HepG2 (cell line): ENCODE results near the gene IGSF21. TPM values are rescaled to one million over a fixed set of nuclear protein-coding genes. Genes with fewer than 3 reads are reported as not detected.

Experiments
- ATAC-seq: fragments of 200-7000 bp; cut with Tn5 transposase; 3 replicates; pipeline ENCODE4 v1.9.1; 2020; ENCODE audit warnings: mild to moderate bottlenecking, moderate library complexity
- BruUV-seq: library from RNA; stranded (reverse); fragments of 400-500 nt; replicated peaks from 2 replicates; lab custom pipeline; 2021; lab: Mats Ljungman, UMichigan
- CTCF ChIA-PET: fragments of 300-600 bp; formaldehyde crosslinking; extraction: SDS; loops from one replicate; lab custom pipeline; 2021; ENCODE audit warnings: low total read pairs, inconsistent platforms, low intra/inter-chr PET ratio; lab: Yijun Ruan, JAX
- POLR2A ChIA-PET: fragments of 350-600 bp; sonication (Branson Sonifier 250); formaldehyde crosslinking; loops from one replicate; lab custom pipeline; 2020; ENCODE audit warnings: antibody characterized with exemption, inconsistent platforms; lab: Yijun Ruan, JAX
- DNase-seq: peaks from one replicate; pipeline ENCODE4 v3.0.0-alpha.2; 2015; ENCODE audit warnings: low spot score
- FAIRE-seq: peaks from 3 replicates; lab custom pipeline; 2011; peaks lifted over from hg19 to GRCh38; lab: Jason Lieb, UNC
- H2AFZ ChIP-seq: one replicate; pipeline ENCODE4 v1.6.1; 2011; ENCODE audit warnings: low read length, inconsistent platforms
- H3K27ac ChIP-seq: fragments of 300-600 bp; 3 replicates; pipeline ENCODE4 v1.8.0; 2011; ENCODE audit warnings: mixed run types, mild to moderate bottlenecking, mixed read lengths, low read length, inconsistent platforms; ENCODE audit not compliant: insufficient read depth; ENCODE audit errors: extremely low read length
- H3K27me3 ChIP-seq, 2 experiments: fragments of 200-600 bp in 1 of 2; 2 replicates in 1 of 2; 3 replicates in 1 of 2; pipeline versions ENCODE4 v1.6.0 to v1.8.0; 2011; ENCODE audit warnings: low read length in 2 of 2, mild to moderate bottlenecking in 2 of 2, moderate library complexity in 2 of 2, inconsistent platforms in 1 of 2; ENCODE audit not compliant: insufficient read depth in 2 of 2, control insufficient read depth in 1 of 2
- H3K36me3 ChIP-seq, 2 experiments: fragments of 200-600 bp in 1 of 2; replicated peaks in 1 of 2; 2 replicates in 1 of 2; 3 replicates in 1 of 2; pipeline versions ENCODE4 v1.5.1 to v1.8.0; 2011; ENCODE audit warnings: low read length in 2 of 2, inconsistent platforms in 1 of 2; ENCODE audit not compliant: insufficient read depth in 2 of 2, control insufficient read depth in 1 of 2
- H3K4me1 ChIP-seq: 2 replicates; pipeline ENCODE4 v1.5.1; 2012; ENCODE audit warnings: low read length, inconsistent platforms; ENCODE audit not compliant: insufficient read depth
- H3K4me2 ChIP-seq: 2 replicates; pipeline ENCODE4 v1.6.0; 2011; ENCODE audit warnings: low read depth, low read length, inconsistent platforms
- H3K4me3 ChIP-seq, 3 experiments: fragments of 200-600 bp in 1 of 3; sonication (generic), shearing (Covaris generic) in 1 of 3; replicated peaks in 1 of 3; 2 replicates each; pipeline ENCODE4 v1.5.1; 2011 to 2016; ENCODE audit warnings: low read length in 3 of 3, inconsistent platforms in 2 of 3, low read depth in 2 of 3, mild to moderate bottlenecking in 2 of 3, control low read depth in 1 of 3, mixed read lengths in 1 of 3; ENCODE audit not compliant: insufficient read depth in 1 of 3
- H3K79me2 ChIP-seq: one replicate; pipeline ENCODE4 v1.6.1; 2011; ENCODE audit warnings: low read length, inconsistent platforms; ENCODE audit not compliant: insufficient read depth
- H3K9ac ChIP-seq: 2 replicates; pipeline ENCODE4 v1.6.0; 2011; ENCODE audit warnings: mild to moderate bottlenecking, low read depth, low read length, inconsistent platforms; ENCODE audit not compliant: insufficient read depth
- H3K9me3 ChIP-seq: 2 replicates; pipeline ENCODE4 v1.5.1; 2012; ENCODE audit warnings: mild to moderate bottlenecking, low read length
- H4K20me1 ChIP-seq: 2 replicates; pipeline ENCODE4 v1.6.0; 2011; ENCODE audit warnings: inconsistent platforms, mild to moderate bottlenecking, low read length, moderate library complexity; ENCODE audit not compliant: insufficient read depth
- DRAP1 ChIP-seq: IDR thresholded peaks from 2 replicates; pipeline ENCODE4 v1.6.1; 2016; ENCODE audit warnings: missing genetic modification reagents, missing compliant biosample characterization
- HMGA1 ChIP-seq: sonication (generic); formaldehyde crosslinking; conservative IDR thresholded peaks from 2 replicates; pipeline ENCODE4 v1.4.0; 2020; ENCODE audit warnings: missing genetic modification reagents
- MYNN ChIP-seq: sonication (generic); formaldehyde crosslinking; IDR thresholded peaks from 2 replicates; pipeline ENCODE4 v1.4.0; 2020; ENCODE audit warnings: mild to moderate bottlenecking, low read depth, missing genetic modification reagents
- NRL ChIP-seq: sonication (generic); formaldehyde crosslinking; IDR thresholded peaks from 2 replicates; pipeline ENCODE4 v1.5.0; 2020; ENCODE audit warnings: missing genetic modification reagents, mild to moderate bottlenecking, moderate library complexity, borderline replicate concordance
- PHB2 ChIP-seq: fragments of 450-650 bp; IDR thresholded peaks from 2 replicates; pipeline ENCODE4 v1.6.1; 2018; ENCODE audit not compliant: partially characterized antibody
- PLSCR1 ChIP-seq: sonication (generic); formaldehyde crosslinking; IDR thresholded peaks from 2 replicates; pipeline ENCODE4 v1.5.0; 2020; ENCODE audit warnings: missing genetic modification reagents, mild to moderate bottlenecking, borderline replicate concordance
- RFX3 ChIP-seq: IDR thresholded peaks from 2 replicates; pipeline ENCODE4 v1.6.1; 2016; ENCODE audit warnings: missing biosample characterization, missing genetic modification reagents
- SPEN ChIP-seq: sonication (generic); formaldehyde crosslinking; IDR thresholded peaks from 2 replicates; pipeline ENCODE4 v1.5.1; 2020; ENCODE audit warnings: low read depth, mild to moderate bottlenecking, missing genetic modification reagents
- TBX2 ChIP-seq: sonication (generic); formaldehyde crosslinking; IDR thresholded peaks from 2 replicates; pipeline ENCODE4 v1.5.0; 2020; ENCODE audit warnings: missing genetic modification reagents, mild to moderate bottlenecking, borderline replicate concordance
- THAP11 ChIP-seq: IDR thresholded peaks from 2 replicates; pipeline ENCODE4 v1.6.1; 2016; ENCODE audit warnings: missing biosample characterization, missing genetic modification reagents
- TOE1 ChIP-seq: sonication (generic); formaldehyde crosslinking; IDR thresholded peaks from 2 replicates; pipeline ENCODE4 v1.4.0; 2020; ENCODE audit warnings: mild to moderate bottlenecking, missing genetic modification reagents
- ZNF292 ChIP-seq: sonication (generic); formaldehyde crosslinking; IDR thresholded peaks from 2 replicates; pipeline ENCODE4 v1.8.1; 2022; ENCODE audit warnings: mild to moderate bottlenecking, low read depth, missing genetic modification reagents, borderline replicate concordance
- ZNF343 ChIP-seq: sonication (generic); formaldehyde crosslinking; IDR thresholded peaks from 2 replicates; pipeline ENCODE4 v1.4.0; 2020; ENCODE audit warnings: mild to moderate bottlenecking, missing genetic modification reagents
- ZNF570 ChIP-seq: sonication (generic); formaldehyde crosslinking; IDR thresholded peaks from 2 replicates; pipeline ENCODE4 v1.4.0; 2020; ENCODE audit warnings: mild to moderate bottlenecking, missing genetic modification reagents, borderline replicate concordance
- ZNF691 ChIP-seq: sonication (generic); formaldehyde crosslinking; IDR thresholded peaks from 2 replicates; pipeline ENCODE4 v1.4.0; 2020; ENCODE audit warnings: missing genetic modification reagents, low read depth, mild to moderate bottlenecking, borderline replicate concordance
- ZNF775 ChIP-seq: sonication (generic); formaldehyde crosslinking; IDR thresholded peaks from 2 replicates; pipeline ENCODE4 v1.4.0; 2020; ENCODE audit warnings: missing genetic modification reagents, mild to moderate bottlenecking, moderate library complexity, borderline replicate concordance
- WGBS: methylation state at CpG from one replicate; pipeline ENCODE4 v1.1.6; 2017; ENCODE audit warnings: low lambda C conversion rate; 5-methylcytosine and 5-hydroxymethylcytosine counted together
- in situ Hi-C: cut with HindIII; loops from 2 replicates; pipeline ENCODE4 v1.10.0; 2017; ENCODE audit warnings: low pct_unique_long_range_greater_than_20kb; ENCODE audit not compliant: extremely low pct_ligation_motif_present
- intact Hi-C: fragments of 100-400 bp; cut with micrococcal nuclease; formaldehyde crosslinking; loops from one replicate; pipeline ENCODE4 v1.10.0; 2022; ENCODE audit not compliant: unreplicated experiment
- polyA plus RNA-seq, 8 experiments: library from polyadenylated mRNA; depleted of rRNA in 3 of 8; stranded (reverse) in 7 of 8; unstranded in 1 of 8; fragments of >200 nt; fragmentation: Illumina TruSeq in 4 of 8; extraction: Trizol in 4 of 8; gene quantifications; 2 replicates each; pipeline versions ENCODE4 v1.2.1 to v1.2.3, GENCODE V29; 2011 to 2016; ENCODE audit warnings: low read depth in 4 of 8, missing spikeins in 1 of 8, mixed read lengths in 1 of 8; ENCODE audit not compliant: insufficient read depth in 1 of 8
- total RNA-seq, 5 experiments: library from RNA; depleted of rRNA; stranded (reverse); fragments of >200 nt; fragmentation: Illumina TruSeq; extraction: Trizol; gene quantifications; 2 replicates each; pipeline ENCODE4 v1.2.3, GENCODE V29; 2016; ENCODE audit warnings: low read depth in 1 of 5
- TF ChIP-seq, protein P1 (sequence below): sonication (generic); formaldehyde crosslinking; IDR thresholded peaks from 2 replicates; pipeline ENCODE4 v1.5.0; 2020; ENCODE audit warnings: mild to moderate bottlenecking, low read depth, missing genetic modification reagents, borderline replicate concordance
- TF ChIP-seq, protein P2 (sequence below): sonication (generic); formaldehyde crosslinking; IDR thresholded peaks from 2 replicates; pipeline ENCODE4 v1.4.0; 2020; ENCODE audit warnings: mild to moderate bottlenecking, low read depth, missing genetic modification reagents

Gene IGSF21
- total and polyA plus RNA-seq, 2 of the 13 experiments (the other 11 are each of a cell fraction or from before 2014, with no cell fraction given), result not detected

GRCh38 chr1:18204575-18204974, 97.0 kb downstream of the IGSF21 start:
- no peaks in the 10 kb centered on the region for H3K9me3 ChIP-seq
- no peaks in the 10 kb centered on the region for H3K4me1 ChIP-seq
- in situ Hi-C loops, result no loop called here
- H3K27ac ChIP-seq, result no peak overlapping the region
- ChIA-PET CTCF (no interaction called here), POLR2A (no interaction called here)
- H3K27me3 ChIP-seq, result peaks cover 0 to 20% of the 10 kb centered on the region in 2 experiments; a peak in 3 of 5 replicates
- no peak for ATAC-seq
- H2AFZ ChIP-seq, result no peak overlapping the region
- no peak overlapping the region for H3K4me2 ChIP-seq
- TF ChIP-seq SPEN (CRISPR knock-in tag) (no peak), PLSCR1 (CRISPR knock-in tag) (no peak), ZNF775 (CRISPR knock-in tag) (no peak), ZNF570 (CRISPR knock-in tag) (no peak), MYNN (CRISPR knock-in tag) (no peak), DRAP1 (no peak), ZNF691 (no peak), TOE1 (CRISPR knock-in tag) (no peak), HMGA1 (CRISPR knock-in tag) (no peak), ZNF292 (no peak), PHB2 (no peak), TBX2 (CRISPR knock-in tag) (no peak), NRL (CRISPR knock-in tag) (no peak), THAP11 (CRISPR knock-in tag) (no peak), RFX3 (no peak), ZNF343 (no peak)
- TF ChIP-seq, protein P1, sequence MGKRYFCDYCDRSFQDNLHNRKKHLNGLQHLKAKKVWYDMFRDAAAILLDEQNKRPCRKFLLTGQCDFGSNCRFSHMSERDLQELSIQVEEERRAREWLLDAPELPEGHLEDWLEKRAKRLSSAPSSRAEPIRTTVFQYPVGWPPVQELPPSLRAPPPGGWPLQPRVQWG (CRISPR knock-in tag), result no peak
- TF ChIP-seq, protein P2, sequence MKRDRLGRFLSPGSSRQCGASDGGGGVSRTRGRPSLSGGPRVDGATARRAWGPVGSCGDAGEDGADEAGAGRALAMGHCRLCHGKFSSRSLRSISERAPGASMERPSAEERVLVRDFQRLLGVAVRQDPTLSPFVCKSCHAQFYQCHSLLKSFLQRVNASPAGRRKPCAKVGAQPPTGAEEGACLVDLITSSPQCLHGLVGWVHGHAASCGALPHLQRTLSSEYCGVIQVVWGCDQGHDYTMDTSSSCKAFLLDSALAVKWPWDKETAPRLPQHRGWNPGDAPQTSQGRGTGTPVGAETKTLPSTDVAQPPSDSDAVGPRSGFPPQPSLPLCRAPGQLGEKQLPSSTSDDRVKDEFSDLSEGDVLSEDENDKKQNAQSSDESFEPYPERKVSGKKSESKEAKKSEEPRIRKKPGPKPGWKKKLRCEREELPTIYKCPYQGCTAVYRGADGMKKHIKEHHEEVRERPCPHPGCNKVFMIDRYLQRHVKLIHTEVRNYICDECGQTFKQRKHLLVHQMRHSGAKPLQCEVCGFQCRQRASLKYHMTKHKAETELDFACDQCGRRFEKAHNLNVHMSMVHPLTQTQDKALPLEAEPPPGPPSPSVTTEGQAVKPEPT, result no peak
- TF ChIP-seq, all 625 proteins: peak for 0
- H3K36me3 ChIP-seq, result no peaks in the 10 kb centered on the region
- WGBS, result 0% methylated on average over 1 of the region's 1 CpG
- H3K79me2 ChIP-seq, result no peaks in the 10 kb centered on the region
- no peaks in the 10 kb centered on the region for H4K20me1 ChIP-seq
- DNase-seq (no peak), FAIRE-seq (no peak)
- no peak overlapping the region for H3K4me3 ChIP-seq
- H3K9ac ChIP-seq, result no peak overlapping the region
- BruUV-seq, result no TSS peak
- intact Hi-C loops, result no loop called here
